ENCODE results near the gene KIF21B.

Gene KIF21B

DNA sequence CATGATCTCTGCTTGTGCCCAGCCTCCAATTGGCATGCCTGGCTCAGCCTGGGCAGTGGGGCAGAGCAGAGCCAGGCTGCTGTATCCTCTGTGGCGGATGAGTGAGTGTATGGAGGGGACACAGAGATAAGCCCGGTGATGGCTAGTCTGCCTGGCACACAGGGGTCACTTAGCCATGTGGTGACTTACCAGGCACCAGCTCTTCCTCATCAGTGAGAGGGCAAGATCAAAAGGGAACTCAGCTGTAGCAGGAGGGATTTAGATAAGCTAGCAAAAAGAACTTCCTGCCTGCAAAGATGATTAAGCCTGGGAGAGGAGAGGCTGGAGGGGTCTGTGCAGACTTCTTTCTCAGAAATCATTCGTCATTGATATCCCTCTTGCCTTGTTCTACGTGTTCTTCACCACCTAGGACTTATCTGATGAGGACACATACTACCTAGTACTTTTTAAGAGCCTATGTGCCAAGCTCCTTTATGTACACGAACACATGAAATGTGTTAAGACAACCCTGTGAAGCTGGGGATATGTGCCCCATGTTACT lies 7.9 kb downstream of the KIF21B start:
- H3K36me3 ChIP-seq (ENCODE audit: insufficient read depth, low read length) = no peaks in the 10 kb centered on the region
- H3K79me2 ChIP-seq (ENCODE audit: insufficient read depth, low read length) = no peaks in the 10 kb centered on the region
- no peak overlapping the region for H3K4me3 ChIP-seq (ENCODE audit: low read depth, low read length, poor library complexity, severe bottlenecking)
- no peaks in the 10 kb centered on the region for H3K27me3 ChIP-seq (ENCODE audit: insufficient read depth, low read length)
- no peak overlapping the region for H3K4me2 ChIP-seq (ENCODE audit: low read length)
- no peak for TF ChIP-seq EZH2 (IDR thresholded peaks at IDR 0.05; ENCODE audit: borderline replicate concordance, low read length)
- TF ChIP-seq, protein P1, sequence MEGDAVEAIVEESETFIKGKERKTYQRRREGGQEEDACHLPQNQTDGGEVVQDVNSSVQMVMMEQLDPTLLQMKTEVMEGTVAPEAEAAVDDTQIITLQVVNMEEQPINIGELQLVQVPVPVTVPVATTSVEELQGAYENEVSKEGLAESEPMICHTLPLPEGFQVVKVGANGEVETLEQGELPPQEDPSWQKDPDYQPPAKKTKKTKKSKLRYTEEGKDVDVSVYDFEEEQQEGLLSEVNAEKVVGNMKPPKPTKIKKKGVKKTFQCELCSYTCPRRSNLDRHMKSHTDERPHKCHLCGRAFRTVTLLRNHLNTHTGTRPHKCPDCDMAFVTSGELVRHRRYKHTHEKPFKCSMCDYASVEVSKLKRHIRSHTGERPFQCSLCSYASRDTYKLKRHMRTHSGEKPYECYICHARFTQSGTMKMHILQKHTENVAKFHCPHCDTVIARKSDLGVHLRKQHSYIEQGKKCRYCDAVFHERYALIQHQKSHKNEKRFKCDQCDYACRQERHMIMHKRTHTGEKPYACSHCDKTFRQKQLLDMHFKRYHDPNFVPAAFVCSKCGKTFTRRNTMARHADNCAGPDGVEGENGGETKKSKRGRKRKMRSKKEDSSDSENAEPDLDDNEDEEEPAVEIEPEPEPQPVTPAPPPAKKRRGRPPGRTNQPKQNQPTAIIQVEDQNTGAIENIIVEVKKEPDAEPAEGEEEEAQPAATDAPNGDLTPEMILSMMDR (IDR thresholded peaks at IDR 0.05; ENCODE audit: low read length) = no peak
- H3K9me2 ChIP-seq (ENCODE audit: low read depth, low read length) = no peaks in the 10 kb centered on the region
- H3K9ac ChIP-seq (ENCODE audit: low read length) = no peak overlapping the region
- H3K4me1 ChIP-seq (ENCODE audit: insufficient read depth, low read length, severe bottlenecking) = peaks cover 22% of the 10 kb centered on the region
- no peak overlapping the region for H2AFZ ChIP-seq (ENCODE audit: low read length)
- 0 out of 2 replicates have a peak, but pooled peaks cover 3% of the 10 kb centered on the region for H3F3A ChIP-seq (ENCODE audit: insufficient read depth, low read length)
- no peak overlapping the region for H3K27ac ChIP-seq (ENCODE audit: low read depth, low read length, poor library complexity, severe bottlenecking)
- H4K20me1 ChIP-seq (ENCODE audit: insufficient read depth, low read length) = no peaks in the 10 kb centered on the region
- no peaks in the 10 kb centered on the region for H3K9me3 ChIP-seq (ENCODE audit: low read length)

DNA sequence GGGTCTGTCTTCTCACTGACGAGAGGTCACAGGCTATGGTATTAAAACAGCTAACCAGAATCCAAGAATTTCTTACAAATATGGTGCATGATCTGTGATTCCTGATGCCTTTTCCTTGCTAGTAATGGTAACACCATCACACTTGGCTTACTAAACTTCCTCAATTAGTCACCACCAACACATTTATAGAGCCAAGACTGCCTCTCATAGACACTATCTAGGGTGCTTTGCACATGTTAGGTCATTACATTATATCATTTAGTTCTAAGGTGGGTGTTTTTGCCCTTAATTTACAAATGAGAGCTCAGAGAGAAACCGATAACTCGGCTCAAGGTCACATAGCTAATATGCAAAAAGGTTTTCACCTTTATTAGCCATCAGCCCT lies 8.7 kb downstream of the KIF21B start:
- H3K27ac ChIP-seq (ENCODE audit: low read depth, low read length, poor library complexity, severe bottlenecking) = no peak overlapping the region
- H4K20me1 ChIP-seq (ENCODE audit: insufficient read depth, low read length) = no peaks in the 10 kb centered on the region
- no peaks in the 10 kb centered on the region for H3K9me2 ChIP-seq (ENCODE audit: low read depth, low read length)
- H2AFZ ChIP-seq (ENCODE audit: low read length) = no peak overlapping the region
- H3K4me2 ChIP-seq (ENCODE audit: low read length) = no peak overlapping the region
- H3K79me2 ChIP-seq (ENCODE audit: insufficient read depth, low read length) = no peaks in the 10 kb centered on the region
- H3K4me1 ChIP-seq (ENCODE audit: insufficient read depth, low read length, severe bottlenecking) = peaks cover 14% of the 10 kb centered on the region
- H3K27me3 ChIP-seq (ENCODE audit: insufficient read depth, low read length) = no peaks in the 10 kb centered on the region
- TF ChIP-seq EZH2 (IDR thresholded peaks at IDR 0.05; ENCODE audit: borderline replicate concordance, low read length) = no peak
- TF ChIP-seq, protein P1 (IDR thresholded peaks at IDR 0.05; ENCODE audit: low read length) = no peak
- H3K4me3 ChIP-seq (ENCODE audit: low read depth, low read length, poor library complexity, severe bottlenecking) = no peak overlapping the region
- no peaks in the 10 kb centered on the region for H3F3A ChIP-seq (ENCODE audit: insufficient read depth, low read length)
- H3K9ac ChIP-seq (ENCODE audit: low read length) = no peak overlapping the region
- H3K36me3 ChIP-seq (ENCODE audit: insufficient read depth, low read length) = no peaks in the 10 kb centered on the region
- H3K9me3 ChIP-seq (ENCODE audit: low read length) = no peaks in the 10 kb centered on the region

DNA sequence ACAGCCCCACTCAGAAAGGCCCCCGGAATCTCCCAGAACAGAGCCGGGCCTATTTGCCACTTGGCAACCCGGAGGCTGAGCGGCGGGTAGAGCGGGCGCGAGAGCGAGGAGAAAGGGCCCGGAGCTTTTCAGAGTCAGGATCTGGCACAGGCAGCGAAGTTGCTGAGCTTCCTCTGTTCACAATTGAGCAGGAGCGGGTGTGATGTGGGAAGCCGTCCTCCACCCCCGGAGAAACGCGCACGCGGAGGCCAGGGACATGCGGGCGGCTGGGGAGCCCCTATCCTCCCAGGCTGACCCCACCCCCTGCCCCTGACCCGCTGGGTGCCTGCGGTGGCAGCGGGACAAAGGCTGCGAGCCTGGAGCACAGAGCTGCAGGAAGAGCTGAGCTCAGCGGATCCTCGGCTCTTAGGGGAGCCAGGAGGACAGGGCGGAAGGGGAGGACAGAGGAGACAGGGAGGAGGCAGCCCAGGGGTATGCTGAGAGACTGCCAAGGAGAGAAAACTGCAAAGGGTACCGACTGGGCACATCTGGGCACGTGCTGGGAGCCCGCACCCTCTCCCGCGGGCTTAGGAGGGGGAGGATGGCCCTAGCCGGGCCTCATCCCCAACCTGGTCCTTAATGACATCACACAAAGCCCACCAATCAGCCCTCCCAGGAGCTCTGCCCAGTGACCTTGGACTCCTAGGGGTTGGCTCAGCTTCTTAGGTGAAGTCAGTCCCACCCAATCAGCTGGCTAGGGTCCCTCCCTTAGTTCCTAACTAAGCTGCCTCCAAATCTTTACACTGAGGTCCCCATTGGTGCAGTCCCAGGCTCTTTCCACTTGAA lies 9.3 kb downstream of the KIF21B start:
- no peak for TF ChIP-seq EZH2 (IDR thresholded peaks at IDR 0.05; ENCODE audit: borderline replicate concordance, low read length)
- TF ChIP-seq, protein P1 (IDR thresholded peaks at IDR 0.05; ENCODE audit: low read length) = no peak
- Histone ChIP-seq H4K20me1 (ENCODE audit: insufficient read depth, low read length) (no peaks in the 10 kb centered on the region), H3K4me1 (ENCODE audit: insufficient read depth, low read length, severe bottlenecking) (peaks cover 8% of the 10 kb centered on the region), H2AFZ (ENCODE audit: low read length) (no peak overlapping the region), H3K27me3 (ENCODE audit: insufficient read depth, low read length) (no peaks in the 10 kb centered on the region), H3K36me3 (ENCODE audit: insufficient read depth, low read length) (no peaks in the 10 kb centered on the region), H3K9me3 (ENCODE audit: low read length) (no peaks in the 10 kb centered on the region), H3K27ac (ENCODE audit: low read depth, low read length, poor library complexity, severe bottlenecking) (no peak overlapping the region), H3K79me2 (ENCODE audit: insufficient read depth, low read length) (no peaks in the 10 kb centered on the region), H3K9me2 (ENCODE audit: low read depth, low read length) (no peaks in the 10 kb centered on the region), H3K9ac (ENCODE audit: low read length) (no peak overlapping the region), H3F3A (ENCODE audit: insufficient read depth, low read length) (no peaks in the 10 kb centered on the region), H3K4me2 (ENCODE audit: low read length) (no peak overlapping the region), H3K4me3 (ENCODE audit: low read depth, low read length, poor library complexity, severe bottlenecking) (no peak overlapping the region)

Measured in OCI-LY1 (cell line).